B cell (primary cell): ENCODE measurements around the gene WRNIP1. TPM values are rescaled to one million over a fixed set of nuclear protein-coding genes. Genes with fewer than 3 reads are reported as not detected.

Experiments used
- ATAC-seq: fragments of 200-7000 bp; cut with Tn5 transposase; one replicate; pipeline ENCODE4 v1.10.0; 2021; ENCODE audit warnings: low read depth, mild to moderate bottlenecking, moderate number of reproducible peaks, moderate library complexity
- CTCF ChIA-PET: fragments of 350-600 bp; sonication (Branson Sonifier 250); formaldehyde crosslinking; loops from one replicate; lab custom pipeline; 2021; ENCODE audit warnings: antibody characterized with exemption, inconsistent platforms; lab: Charles Lee
- POLR2A ChIA-PET: fragments of 350-600 bp; sonication (Branson Sonifier 250); formaldehyde crosslinking; loops from one replicate; lab custom pipeline; 2021; ENCODE audit warnings: antibody characterized with exemption; lab: Charles Lee
- DNase-seq: peaks from one replicate; pipeline ENCODE4 v3.0.0; 2013
- H2AFZ ChIP-seq: 2 replicates; pipeline ENCODE4 v1.6.1; 2012; ENCODE audit warnings: mild to moderate bottlenecking, low read depth, low read length; ENCODE audit not compliant: insufficient read depth, poor library complexity, severe bottlenecking
- H3K27ac ChIP-seq, 2 donors: 1 replicate in 1 of 2; 2 replicates in 1 of 2; pipeline ENCODE4 v1.5.1; 2012 to 2013; ENCODE audit warnings: low read length in 2 of 2, mild to moderate bottlenecking in 2 of 2, moderate library complexity in 1 of 2
- H3K27me3 ChIP-seq, 4 experiments: fragments of 200-600 bp in 1 of 4; sonication (generic) in 1 of 4; replicated peaks in 1 of 4; 1 replicate in 2 of 4; 2 replicates in 2 of 4; pipeline versions ENCODE4 v1.6.1 to v1.7.0; 2013 to 2016; ENCODE audit warnings: low read length in 3 of 4, mild to moderate bottlenecking in 2 of 4, mixed read lengths in 1 of 4, moderate library complexity in 1 of 4; ENCODE audit not compliant: insufficient read depth in 4 of 4, control insufficient read depth in 3 of 4; ENCODE audit errors: control extremely low read depth in 1 of 4
- H3K36me3 ChIP-seq, 2 experiments: replicated peaks in 1 of 2; 1 replicate in 1 of 2; 2 replicates in 1 of 2; pipeline versions ENCODE4 v1.6.1 to v1.7.1; 2013; ENCODE audit warnings: low read length in 1 of 2; ENCODE audit not compliant: insufficient read depth in 2 of 2, control insufficient read depth in 1 of 2; ENCODE audit errors: control extremely low read depth in 1 of 2, extremely low read depth in 1 of 2
- H3K4me1 ChIP-seq, 2 donors: fragments of 200-600 bp in 1 of 2; sonication (generic) in 1 of 2; 1 replicate in 1 of 2; 2 replicates in 1 of 2; pipeline versions ENCODE4 v1.5.1 to v1.6.1; 2013 to 2017; ENCODE audit warnings: low read length in 2 of 2; ENCODE audit not compliant: control insufficient read depth in 2 of 2, insufficient read depth in 2 of 2
- H3K4me2 ChIP-seq: replicated peaks from 2 replicates; pipeline ENCODE3; 2012; ENCODE audit warnings: mild to moderate bottlenecking, low read depth, low read length; ENCODE audit not compliant: poor library complexity, severe bottlenecking
- H3K4me3 ChIP-seq, 5 experiments: fragments of 200-600 bp in 1 of 5; sonication (generic) in 1 of 5; 1 replicate in 3 of 5; 2 replicates in 2 of 5; pipeline versions ENCODE4 v1.5.1 to v1.7.0; 2011 to 2016; ENCODE audit warnings: low read length in 4 of 5, mild to moderate bottlenecking in 4 of 5, low read depth in 2 of 5, control low read depth in 1 of 5, moderate library complexity in 1 of 5; ENCODE audit not compliant: insufficient read depth in 1 of 5; ENCODE audit errors: control extremely low read depth in 1 of 5, extremely low read depth in 1 of 5
- H3K79me2 ChIP-seq: fragments of 200-600 bp; sonication (generic); one replicate; pipeline ENCODE4 v1.6.0; 2016; ENCODE audit warnings: low read length; ENCODE audit not compliant: control insufficient read depth, insufficient read depth
- H3K9ac ChIP-seq: fragments of 200-600 bp; sonication (generic); 2 replicates; pipeline ENCODE4 v1.6.1; 2017; ENCODE audit warnings: mild to moderate bottlenecking, low read length, moderate library complexity
- H3K9me3 ChIP-seq, 3 donors: one replicate each; pipeline versions ENCODE4 v1.6.1 to v1.7.1; 2013; ENCODE audit warnings: low read length in 2 of 3; ENCODE audit not compliant: control insufficient read depth in 2 of 3, insufficient read depth in 1 of 3; ENCODE audit errors: control extremely low read depth in 1 of 3
- H4K20me1 ChIP-seq: 2 replicates; pipeline ENCODE4 v1.6.0; 2012; ENCODE audit warnings: mild to moderate bottlenecking, low read length; ENCODE audit not compliant: insufficient read depth, control insufficient read depth, poor library complexity, severe bottlenecking
- H3K27ac Mint-ChIP-seq: one replicate; pipeline ENCODE4 v1.8.0; 2021; ENCODE audit warnings: mixed read lengths
- H3K27me3 Mint-ChIP-seq: one replicate; pipeline ENCODE4 v1.8.0; 2021; ENCODE audit warnings: mixed read lengths
- H3K4me1 Mint-ChIP-seq: one replicate; pipeline ENCODE4 v1.8.0; 2021; ENCODE audit warnings: mixed read lengths
- H3K4me3 Mint-ChIP-seq: one replicate; pipeline ENCODE4 v1.8.0; 2021; ENCODE audit warnings: mixed read lengths
- H3K9me3 Mint-ChIP-seq: one replicate; pipeline ENCODE4 v1.8.0; 2022; ENCODE audit warnings: mixed read lengths; ENCODE audit not compliant: insufficient read depth
- CTCF ChIP-seq: fragments of 200-600 bp; IDR thresholded peaks from one replicate; pipeline ENCODE4 v1.8.0; 2022; ENCODE audit warnings: antibody characterized with exemption, mild to moderate bottlenecking
- EZH2 ChIP-seq: IDR thresholded peaks from 2 replicates; pipeline ENCODE4 v1.6.1; 2012; ENCODE audit warnings: borderline replicate concordance, low read depth, mild to moderate bottlenecking, moderate library complexity, low read length; ENCODE audit not compliant: insufficient read depth, poor library complexity, severe bottlenecking
- WGBS: methylation state at CpG from one replicate; pipeline ENCODE4 v1.1.5; 2013; ENCODE audit warnings: missing lambda C conversion rate; ENCODE audit not compliant: insufficient coverage; 5-methylcytosine and 5-hydroxymethylcytosine counted together
- intact Hi-C: fragments of 100-400 bp; cut with micrococcal nuclease; formaldehyde crosslinking; loops from one replicate; pipeline ENCODE4 v1.10.0; 2022
- polyA plus RNA-seq: library from polyadenylated mRNA; depleted of rRNA; stranded (reverse); fragments of >200 nt; gene quantifications from 2 replicates; pipeline ENCODE4 v1.2.3, GENCODE V29; 2012
- total RNA-seq, 2 donors: library from RNA; stranded (reverse); fragments of 120-200 nt in 1 of 2; gene quantifications; 1 replicate in 1 of 2; 2 replicates in 1 of 2; pipeline versions ENCODE4 v1.2.3 to v1.2.4, GENCODE V29; 2013 to 2022

Gene WRNIP1
- total and polyA plus RNA-seq, 2 donors (not counting 1 experiment from before 2014, with no cell fraction given), result 32.6 to 35.2 TPM

GRCh38 chr6:2764610-2765165, 505 bp upstream of the WRNIP1 start:
- H3K4me1 ChIP-seq, result peaks cover 25 to 33% of the 10 kb centered on the region in 2 donors

More at GRCh38 chr6:2764610-2765165, 505 bp upstream of the WRNIP1 start:
- Mint-ChIP-seq H3K9me3 (no peaks in the 10 kb centered on the region), H3K4me1 (peaks cover 36% of the 10 kb centered on the region), H3K27me3 (no peaks in the 10 kb centered on the region), H3K4me3 (peak overlapping the region; percentile 98), H3K27ac (peak overlapping the region; percentile 100)
- Histone ChIP-seq H4K20me1 (peaks cover 25% of the 10 kb centered on the region), H3K9ac (peak overlapping the region; percentile 88), H3K27me3 (no peaks in the 10 kb centered on the region), H3K4me3 (peak overlapping the region; percentile 60 to 87 (median 77)), H3K36me3 (no peaks in the 10 kb centered on the region), H3K4me2 (peak overlapping the region; percentile 87), H3K9me3 (peaks cover 0 to 12% (median 5%) of the 10 kb centered on the region in 3 donors), H2AFZ (peak overlapping the region; percentile 89), H3K79me2 (peaks cover 36% of the 10 kb centered on the region), H3K27ac (peak overlapping the region; percentile 96 to 97)
- CTCF ChIA-PET, result interaction anchor here (1.0 to 4.8 kb wide), 8 partner anchors 14 to 1257 kb away, joined by 3 to 24 read pairs (median 6); partner anchors contain the start of gene MYLK4
- no peak for TF ChIP-seq EZH2
- TF ChIP-seq CTCF, result no peak
- POLR2A ChIA-PET, result interaction anchor here (0.6 to 1.6 kb wide), 5 partner anchors 77 to 1209 kb away, joined by 3 to 11 read pairs (median 5); partner anchors contain the start of gene SERPINB1
- peak; percentile 66 for ATAC-seq
- under 1% methylated on average over 27 of the region's 45 CpGs for WGBS
- intact Hi-C loops, result loop anchor here (1.0 to 10.0 kb wide), 6 partner anchors 26 to 1370 kb away; partner anchors contain the start of genes BPHL, ECI2 and PSMG4
- no peak for DNase-seq
